H9 (cell line): Measurements from ENCODE around the gene BTG4. TPM values are rescaled to one million over a fixed set of nuclear protein-coding genes. Genes with fewer than 3 reads are reported as not detected.

Source experiments
- DNase-seq: peaks from one replicate; pipeline ENCODE4 v3.0.0-alpha.2; 2017
- H2AFZ ChIP-seq: one replicate; pipeline ENCODE4 v1.6.1; 2013; ENCODE audit warnings: mild to moderate bottlenecking, low read length, control low read depth, moderate library complexity
- H2AK5ac ChIP-seq: 2 replicates; pipeline ENCODE4 v1.6.1; 2013; ENCODE audit warnings: low read length, control low read depth, mixed read lengths; ENCODE audit not compliant: insufficient read length
- H2BK120ac ChIP-seq: one replicate; pipeline ENCODE4 v1.6.1; 2013; ENCODE audit warnings: low read depth, mild to moderate bottlenecking, low read length, control low read depth, inconsistent platforms; ENCODE audit not compliant: poor library complexity, severe bottlenecking
- H2BK12ac ChIP-seq: 2 replicates; pipeline ENCODE4 v1.6.1; 2013; ENCODE audit warnings: low read length, control low read depth, mixed read lengths, low read depth; ENCODE audit not compliant: insufficient read length
- H2BK15ac ChIP-seq: 2 replicates; pipeline ENCODE4 v1.6.1; 2013; ENCODE audit warnings: low read depth, low read length, control low read depth
- H2BK20ac ChIP-seq: one replicate; pipeline ENCODE4 v1.6.1; 2013; ENCODE audit warnings: low read depth, mild to moderate bottlenecking, low read length, control low read depth, inconsistent platforms; ENCODE audit not compliant: poor library complexity, severe bottlenecking
- H2BK5ac ChIP-seq: 2 replicates; pipeline ENCODE4 v1.6.1; 2013; ENCODE audit warnings: low read length, control low read depth, mixed read lengths; ENCODE audit not compliant: insufficient read length
- H3K14ac ChIP-seq: 2 replicates; pipeline ENCODE4 v1.6.1; 2013; ENCODE audit warnings: low read length, control low read depth; ENCODE audit not compliant: insufficient read depth
- H3K18ac ChIP-seq: 2 replicates; pipeline ENCODE4 v1.6.1; 2013; ENCODE audit warnings: low read depth, mild to moderate bottlenecking, mixed read lengths, low read length, control low read depth; ENCODE audit not compliant: insufficient read length
- H3K23ac ChIP-seq: 2 replicates; pipeline ENCODE4 v1.6.1; 2013; ENCODE audit warnings: low read length, control low read depth, mixed read lengths, low read depth; ENCODE audit not compliant: insufficient read length
- H3K23me2 ChIP-seq: 2 replicates; pipeline ENCODE4 v1.6.1; 2013; ENCODE audit warnings: low read depth, mild to moderate bottlenecking, mixed read lengths, low read length, control low read depth; ENCODE audit not compliant: insufficient read length, poor library complexity, severe bottlenecking
- H3K27ac ChIP-seq: 2 replicates; pipeline ENCODE4 v1.5.1; 2013; ENCODE audit warnings: low read length, control low read depth, mixed read lengths, low read depth; ENCODE audit not compliant: insufficient read length
- H3K27me3 ChIP-seq: 2 replicates; pipeline ENCODE4 v1.6.1; 2013; ENCODE audit warnings: low read length, control low read depth, inconsistent platforms; ENCODE audit not compliant: insufficient read depth
- H3K4ac ChIP-seq: 2 replicates; pipeline ENCODE4 v1.6.1; 2013; ENCODE audit warnings: low read depth, mild to moderate bottlenecking, control low read depth, inconsistent platforms, low read length, moderate library complexity
- H3K4me1 ChIP-seq: 2 replicates; pipeline ENCODE4 v1.6.1; 2013; ENCODE audit warnings: low read length, control low read depth, inconsistent platforms; ENCODE audit not compliant: insufficient read depth
- H3K4me2 ChIP-seq: 2 replicates; pipeline ENCODE4 v1.6.1; 2013; ENCODE audit warnings: low read length, control low read depth, mixed read lengths; ENCODE audit not compliant: insufficient read length, insufficient read depth
- H3K56ac ChIP-seq: 2 replicates; pipeline ENCODE4 v1.6.1; 2013; ENCODE audit warnings: low read depth, mild to moderate bottlenecking, mixed read lengths, low read length, control low read depth; ENCODE audit not compliant: insufficient read length
- H3K79me1 ChIP-seq: 2 replicates; pipeline ENCODE4 v1.6.1; 2013; ENCODE audit warnings: low read depth, mild to moderate bottlenecking, moderate library complexity, low read length, control low read depth, inconsistent platforms; ENCODE audit not compliant: insufficient read depth, poor library complexity, severe bottlenecking
- H3K79me2 ChIP-seq: 2 replicates; pipeline ENCODE4 v1.6.1; 2013; ENCODE audit warnings: low read length, control low read depth, inconsistent platforms; ENCODE audit not compliant: insufficient read depth
- H3K9ac ChIP-seq: 2 replicates; pipeline ENCODE4 v1.6.1; 2013; ENCODE audit warnings: low read length, control low read depth, mixed read lengths; ENCODE audit not compliant: insufficient read length; ENCODE audit errors: extremely low read depth
- H3K9me3 ChIP-seq: one replicate; pipeline ENCODE4 v1.6.1; 2013; ENCODE audit warnings: low read depth, low read length, inconsistent platforms; ENCODE audit not compliant: control insufficient read depth
- H3T11ph ChIP-seq: one replicate; pipeline ENCODE4 v1.6.1; 2013; ENCODE audit warnings: mild to moderate bottlenecking, low read length, control low read depth, inconsistent platforms
- H4K20me1 ChIP-seq: one replicate; pipeline ENCODE4 v1.6.1; 2013; ENCODE audit not compliant: control insufficient read depth, insufficient read length, insufficient read depth
- H4K5ac ChIP-seq: 2 replicates; pipeline ENCODE4 v1.6.1; 2013; ENCODE audit warnings: low read depth, mild to moderate bottlenecking, mixed read lengths, low read length, control low read depth; ENCODE audit not compliant: insufficient read length
- H4K8ac ChIP-seq: replicated peaks from 2 replicates; pipeline ENCODE4 v1.6.1; 2013; ENCODE audit warnings: low read length, control low read depth, mixed read lengths, low read depth; ENCODE audit not compliant: insufficient read length
- H4K91ac ChIP-seq: 2 replicates; pipeline ENCODE4 v1.6.1; 2013; ENCODE audit warnings: low read depth, mild to moderate bottlenecking, moderate library complexity, mixed read lengths, low read length, control low read depth; ENCODE audit not compliant: insufficient read length
- H3K27ac Mint-ChIP-seq, 3 experiments: 2 replicates in 2 of 3; 3 replicates in 1 of 3; pipeline ENCODE4 v1.8.0; 2020 to 2021; ENCODE audit warnings: mixed read lengths in 3 of 3, mild to moderate bottlenecking in 1 of 3, moderate library complexity in 1 of 3
- H3K27me3 Mint-ChIP-seq: 2 replicates; pipeline ENCODE4 v1.8.0; 2021; ENCODE audit warnings: low read depth, mild to moderate bottlenecking, moderate library complexity, mixed read lengths
- H3K36me3 Mint-ChIP-seq, 3 experiments: 2 replicates in 2 of 3; 3 replicates in 1 of 3; pipeline ENCODE4 v1.8.0; 2020 to 2021; ENCODE audit warnings: low read depth in 3 of 3, mixed read lengths in 3 of 3; ENCODE audit not compliant: insufficient read depth in 1 of 3
- H3K4me1 Mint-ChIP-seq, 2 experiments: 2 replicates each; pipeline ENCODE4 v1.8.0; 2020; ENCODE audit warnings: mixed read lengths in 2 of 2
- H3K4me3 Mint-ChIP-seq, 2 experiments: 2 replicates in 1 of 2; 3 replicates in 1 of 2; pipeline ENCODE4 v1.8.0; 2020 to 2021; ENCODE audit warnings: mild to moderate bottlenecking in 2 of 2, mixed read lengths in 2 of 2, moderate library complexity in 1 of 2
- H3K9me3 Mint-ChIP-seq, 2 experiments: 2 replicates in 1 of 2; 3 replicates in 1 of 2; pipeline ENCODE4 v1.8.0; 2020; ENCODE audit warnings: mild to moderate bottlenecking in 2 of 2, mixed read lengths in 2 of 2, moderate library complexity in 1 of 2
- WGBS: extraction: QIAGEN DNeasy Blood & Tissue Kit; methylation state at CpG from one replicate; pipeline ENCODE4 v1.1.7; 2013; ENCODE audit warnings: missing lambda C conversion rate, low lambda C conversion rate, mixed read lengths; ENCODE audit not compliant: insufficient read length; ENCODE audit errors: extremely low coverage; 5-methylcytosine and 5-hydroxymethylcytosine counted together
- total RNA-seq: library from RNA; stranded (reverse); gene quantifications from 2 replicates; pipeline ENCODE4 v1.2.1, GENCODE V29; 2021
- TF ChIP-seq, protein P1 (sequence below): fragments of 200-600 bp; sonication (generic); conservative IDR thresholded peaks from 3 replicates; pipeline ENCODE4 v1.8.0; 2021; ENCODE audit warnings: antibody characterized with exemption, mild to moderate bottlenecking

Gene BTG4
- total RNA-seq, 1 experiment from 2014 or later = not detected

DNA sequence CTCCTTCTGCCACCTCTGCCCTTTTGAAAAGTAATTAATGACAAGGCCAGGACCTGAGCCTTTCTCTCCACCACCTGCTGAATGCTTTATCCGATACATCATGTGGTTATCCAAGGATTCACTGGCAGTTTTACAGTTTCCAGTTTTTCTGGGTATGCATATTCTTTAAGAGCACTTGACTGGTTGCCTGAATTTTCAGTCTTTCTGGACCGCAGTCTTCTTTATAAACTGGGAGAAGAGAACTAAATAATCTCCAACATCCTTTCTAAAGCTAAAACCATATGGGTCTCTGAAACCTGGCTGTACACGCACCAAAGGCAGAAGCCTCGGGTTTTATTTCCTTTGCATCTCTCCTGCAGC is 65.1 kb downstream of the BTG4 start:
- H3K27ac Mint-ChIP-seq = no peak overlapping the region
- no peak overlapping the region for H3K14ac ChIP-seq
- H2AK5ac ChIP-seq = no peak overlapping the region
- no peaks in the 10 kb centered on the region for H3K79me2 ChIP-seq
- TF ChIP-seq, protein P1, sequence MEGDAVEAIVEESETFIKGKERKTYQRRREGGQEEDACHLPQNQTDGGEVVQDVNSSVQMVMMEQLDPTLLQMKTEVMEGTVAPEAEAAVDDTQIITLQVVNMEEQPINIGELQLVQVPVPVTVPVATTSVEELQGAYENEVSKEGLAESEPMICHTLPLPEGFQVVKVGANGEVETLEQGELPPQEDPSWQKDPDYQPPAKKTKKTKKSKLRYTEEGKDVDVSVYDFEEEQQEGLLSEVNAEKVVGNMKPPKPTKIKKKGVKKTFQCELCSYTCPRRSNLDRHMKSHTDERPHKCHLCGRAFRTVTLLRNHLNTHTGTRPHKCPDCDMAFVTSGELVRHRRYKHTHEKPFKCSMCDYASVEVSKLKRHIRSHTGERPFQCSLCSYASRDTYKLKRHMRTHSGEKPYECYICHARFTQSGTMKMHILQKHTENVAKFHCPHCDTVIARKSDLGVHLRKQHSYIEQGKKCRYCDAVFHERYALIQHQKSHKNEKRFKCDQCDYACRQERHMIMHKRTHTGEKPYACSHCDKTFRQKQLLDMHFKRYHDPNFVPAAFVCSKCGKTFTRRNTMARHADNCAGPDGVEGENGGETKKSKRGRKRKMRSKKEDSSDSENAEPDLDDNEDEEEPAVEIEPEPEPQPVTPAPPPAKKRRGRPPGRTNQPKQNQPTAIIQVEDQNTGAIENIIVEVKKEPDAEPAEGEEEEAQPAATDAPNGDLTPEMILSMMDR = no peak
- no peak overlapping the region for H2BK20ac ChIP-seq
- H3K27ac ChIP-seq = no peak overlapping the region
- no peak overlapping the region for H3K4ac ChIP-seq
- no peaks in the 10 kb centered on the region for H3K23me2 ChIP-seq
- H3K36me3 Mint-ChIP-seq = no peaks in the 10 kb centered on the region
- no peak overlapping the region for H3K4me2 ChIP-seq
- no peak overlapping the region for H3K4me3 Mint-ChIP-seq
- no peak for DNase-seq
- no peaks in the 10 kb centered on the region for H3K9me3 Mint-ChIP-seq
- H4K5ac ChIP-seq = no peak overlapping the region
- no peak overlapping the region for H2BK120ac ChIP-seq
- H3K27me3 Mint-ChIP-seq = no peaks in the 10 kb centered on the region
- no peaks in the 10 kb centered on the region; the same call in 1 of the 2 replicates for H3K4me1 ChIP-seq
- H3K4me1 Mint-ChIP-seq = peaks cover 7 to 11% of the 10 kb centered on the region in 2 experiments
- H3K9me3 ChIP-seq = no peaks in the 10 kb centered on the region
- H2BK15ac ChIP-seq = no peak overlapping the region
- H4K20me1 ChIP-seq = no peaks in the 10 kb centered on the region
- H3K9ac ChIP-seq = no peak overlapping the region
- WGBS = no CpG with 5 or more reads among the region's 4 CpGs
- no peak overlapping the region for H2BK5ac ChIP-seq
- no peak overlapping the region for H2BK12ac ChIP-seq
- no peak overlapping the region for H4K8ac ChIP-seq
- no peak overlapping the region for H3K18ac ChIP-seq
- H3K27me3 ChIP-seq = no peaks in the 10 kb centered on the region
- no peak overlapping the region for H4K91ac ChIP-seq
- H3K79me1 ChIP-seq = no peaks in the 10 kb centered on the region
- H2AFZ ChIP-seq = no peak overlapping the region
- no peak overlapping the region for H3K23ac ChIP-seq
- H3T11ph ChIP-seq = no peak overlapping the region
- no peak overlapping the region for H3K56ac ChIP-seq
